Endothelial cell of umbilical vein (primary cell): ENCODE data around the gene MUTYH.

ENCODE experiments used
- EZH2 ChIP-seq: IDR thresholded peaks from 2 replicates; pipeline ENCODE4 v1.6.1; 2012; ENCODE audit warnings: borderline replicate concordance, low read depth, mild to moderate bottlenecking, moderate library complexity, low read length, inconsistent platforms; ENCODE audit not compliant: severe bottlenecking
- TF ChIP-seq, protein P1 (sequence below), 2 donors: IDR thresholded peaks; 1 replicate in 1 of 2; 2 replicates in 1 of 2; pipeline ENCODE4 v1.5.1; 2011; ENCODE audit warnings: low read length in 2 of 2, mild to moderate bottlenecking in 2 of 2, moderate library complexity in 2 of 2, control low read depth in 1 of 2, inconsistent platforms in 1 of 2, low read depth in 1 of 2; ENCODE audit not compliant: insufficient read depth in 1 of 2; ENCODE audit errors: extremely low read depth in 1 of 2

DNA sequence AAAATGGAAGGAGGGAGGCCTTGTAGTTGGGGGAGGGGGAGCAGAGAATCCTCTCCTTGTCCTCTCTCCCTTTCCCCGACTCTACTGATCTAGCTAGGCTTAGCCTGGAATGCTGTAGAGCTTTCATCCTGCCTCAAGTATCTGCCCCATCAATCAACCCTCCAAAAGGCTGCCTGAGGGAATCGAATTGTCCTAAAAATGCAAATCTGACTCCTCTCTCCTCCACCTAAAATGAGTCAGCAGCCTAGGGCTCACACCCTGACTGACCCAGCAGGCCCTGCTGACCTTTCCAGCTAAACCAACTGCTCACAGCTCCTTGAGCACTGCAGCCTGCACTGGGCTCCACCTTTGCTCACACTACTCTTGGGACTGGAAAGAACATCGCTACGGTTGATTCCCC, 10.8 kb downstream of the MUTYH start:
- TF ChIP-seq, protein P1, sequence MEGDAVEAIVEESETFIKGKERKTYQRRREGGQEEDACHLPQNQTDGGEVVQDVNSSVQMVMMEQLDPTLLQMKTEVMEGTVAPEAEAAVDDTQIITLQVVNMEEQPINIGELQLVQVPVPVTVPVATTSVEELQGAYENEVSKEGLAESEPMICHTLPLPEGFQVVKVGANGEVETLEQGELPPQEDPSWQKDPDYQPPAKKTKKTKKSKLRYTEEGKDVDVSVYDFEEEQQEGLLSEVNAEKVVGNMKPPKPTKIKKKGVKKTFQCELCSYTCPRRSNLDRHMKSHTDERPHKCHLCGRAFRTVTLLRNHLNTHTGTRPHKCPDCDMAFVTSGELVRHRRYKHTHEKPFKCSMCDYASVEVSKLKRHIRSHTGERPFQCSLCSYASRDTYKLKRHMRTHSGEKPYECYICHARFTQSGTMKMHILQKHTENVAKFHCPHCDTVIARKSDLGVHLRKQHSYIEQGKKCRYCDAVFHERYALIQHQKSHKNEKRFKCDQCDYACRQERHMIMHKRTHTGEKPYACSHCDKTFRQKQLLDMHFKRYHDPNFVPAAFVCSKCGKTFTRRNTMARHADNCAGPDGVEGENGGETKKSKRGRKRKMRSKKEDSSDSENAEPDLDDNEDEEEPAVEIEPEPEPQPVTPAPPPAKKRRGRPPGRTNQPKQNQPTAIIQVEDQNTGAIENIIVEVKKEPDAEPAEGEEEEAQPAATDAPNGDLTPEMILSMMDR (IDR thresholded peaks at IDR 0.05; ENCODE audit: extremely low read depth in 1 of 2, insufficient read depth in 1 of 2, low read depth in 1 of 2, low read length in 2 of 2), result no peak
- no peak for TF ChIP-seq EZH2
